Esophagus squamous epithelium (tissue), 5 donors: ENCODE results near the gene SUMO3. TPM values are rescaled to one million over a fixed set of nuclear protein-coding genes. Genes with fewer than 3 reads are reported as not detected.

Experiments
- DNase-seq: peaks from one replicate; lab custom pipeline; 2025; lab: John Stamatoyannopoulos, UW
- H3K27ac ChIP-seq, 4 donors: fragments of 200-600 bp; sonication (generic); one replicate each; pipeline ENCODE4 v1.5.1; 2016 to 2019; ENCODE audit warnings: mild to moderate bottlenecking in 1 of 4
- H3K27me3 ChIP-seq, 4 donors: fragments of 200-600 bp; sonication (generic); 1 replicate in 3 of 4; 2 replicates in 1 of 4; pipeline versions ENCODE4 v1.5.1 to v1.6.0; 2017 to 2021; ENCODE audit warnings: antibody characterized with exemption in 1 of 4
- H3K36me3 ChIP-seq, 3 donors: fragments of 200-600 bp; sonication (generic); one replicate each; pipeline ENCODE4 v1.5.1; 2016 to 2019
- H3K4me1 ChIP-seq, 3 donors: fragments of 200-600 bp; sonication (generic); one replicate each; pipeline ENCODE4 v1.5.1; 2017 to 2019
- H3K4me3 ChIP-seq, 4 donors: fragments of 200-600 bp; sonication (generic); 1 replicate in 3 of 4; 2 replicates in 1 of 4; pipeline ENCODE4 v1.5.1; 2016 to 2019; ENCODE audit warnings: mild to moderate bottlenecking in 2 of 4, moderate library complexity in 1 of 4
- H3K9me3 ChIP-seq, 3 donors: fragments of 200-600 bp; sonication (generic); one replicate each; pipeline ENCODE4 v1.5.1; 2016 to 2019
- CTCF ChIP-seq, 6 experiments: fragments of 450-650 bp in 4 of 6; fragments of 200-600 bp in 2 of 6; sonication (generic) in 2 of 6; IDR thresholded peaks; one replicate each; pipeline ENCODE4 v1.5.1; 2016 to 2019; ENCODE audit warnings: antibody characterized with exemption in 6 of 6, mild to moderate bottlenecking in 4 of 6, moderate library complexity in 4 of 6
- POLR2A ChIP-seq, 4 donors: fragments of 450-650 bp; IDR thresholded peaks; one replicate each; pipeline ENCODE4 v1.6.1; 2017; ENCODE audit warnings: antibody characterized with exemption in 4 of 4, mild to moderate bottlenecking in 4 of 4, moderate library complexity in 3 of 4
- WGBS, 2 donors: methylation state at CpG; one replicate each; pipeline ENCODE4 v1.1.5; 2018; 5-methylcytosine and 5-hydroxymethylcytosine counted together
- intact Hi-C: fragments of 100-400 bp; cut with DNase I; formaldehyde crosslinking; loops from one replicate; pipeline ENCODE4 v1.15.0; 2022
- total RNA-seq, 4 donors: library from RNA; depleted of rRNA; stranded (reverse); fragments of >200 nt; gene quantifications; one replicate each; pipeline ENCODE4 v1.1.0, GENCODE V29; 2016
- donor health status: DM: yes; HTN: yes; CAD: no.

SUMO3 gene
- total RNA-seq, 4 donors from 2014 or later, result 22.9 to 55.0 (median 46.5) TPM

DNA sequence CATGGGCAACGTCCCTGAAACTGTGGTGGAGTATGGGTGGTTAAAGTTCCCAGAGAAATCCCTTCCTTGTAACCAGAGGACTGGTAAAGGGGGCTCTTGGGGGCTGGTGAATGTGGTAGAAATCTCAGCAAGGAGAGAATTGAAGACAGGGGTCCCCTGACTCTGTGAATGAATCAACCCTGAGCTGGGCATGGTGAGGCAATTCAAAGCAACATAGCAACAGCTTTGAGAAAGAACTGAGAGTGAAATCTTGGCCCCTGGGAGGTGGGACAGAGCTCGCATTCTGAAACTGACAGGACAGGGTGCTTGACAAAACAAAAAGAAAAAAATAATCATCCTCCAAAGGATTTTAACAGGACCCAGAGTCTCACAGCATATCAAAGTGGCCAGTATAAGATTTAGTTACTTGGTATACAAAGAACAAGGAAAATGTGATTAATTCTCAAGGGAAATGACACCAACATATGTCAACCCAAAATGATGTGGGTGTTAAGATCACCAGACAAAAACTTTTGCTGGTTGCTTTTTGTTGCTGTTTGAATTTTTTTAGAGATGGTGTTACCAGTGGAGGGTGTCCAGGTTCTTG lies 11.7 kb upstream of the SUMO3 start:
- H3K36me3 ChIP-seq, result no peaks in the 10 kb centered on the region
- no peaks in the 10 kb centered on the region for H3K4me1 ChIP-seq

GRCh38 chr21:44828362-44829056 lies 10.6 kb upstream of the SUMO3 start:
- TF ChIP-seq CTCF (IDR thresholded peaks at IDR 0.05) (no peak), POLR2A (IDR thresholded peaks at IDR 0.05) (no peak)

More for the DNA sequence above, 11.7 kb upstream of the SUMO3 start:
- TF ChIP-seq CTCF (IDR thresholded peaks at IDR 0.05), result no peak
- no peak for TF ChIP-seq POLR2A (IDR thresholded peaks at IDR 0.05)
- H3K27ac ChIP-seq, result no peak overlapping the region
- WGBS, 2 donors, result 51 to 81% methylated on average over 1 to 2 of the region's 2 CpGs
- no peak overlapping the region for H3K4me3 ChIP-seq
- H3K9me3 ChIP-seq, result peaks cover 0 to 23% (median 13%) of the 10 kb centered on the region in 3 donors
- peaks cover 0 to 15% (median 0%) of the 10 kb centered on the region in 4 donors for H3K27me3 ChIP-seq
- intact Hi-C loops, result no loop called here
- no peak for DNase-seq

GRCh38 chr21:44823179-44823660 lies 5.4 kb upstream of the SUMO3 start:
- DNase-seq, result no peak
- Histone ChIP-seq H3K4me1 (peaks cover 0 to 8% (median 5%) of the 10 kb centered on the region in 3 donors), H3K36me3 (no peaks in the 10 kb centered on the region), H3K4me3 (no peak overlapping the region), H3K27ac (no peak overlapping the region), H3K27me3 (peaks cover 0 to 12% (median 0%) of the 10 kb centered on the region in 4 donors), H3K9me3 (peaks cover 0 to 50% (median 4%) of the 10 kb centered on the region in 3 donors)
- intact Hi-C loops, result no loop called here
- WGBS, 2 donors, result 84 to 90% methylated on average over 1 of the region's 1 CpG
- TF ChIP-seq POLR2A (IDR thresholded peaks at IDR 0.05) (no peak), CTCF (IDR thresholded peaks at IDR 0.05) (no peak)

More at GRCh38 chr21:44828362-44829056, 10.6 kb upstream of the SUMO3 start:
- 78 to 86% methylated on average over 4 of the region's 4 CpGs for WGBS, 2 donors
- Histone ChIP-seq H3K36me3 (no peaks in the 10 kb centered on the region), H3K4me1 (no peaks in the 10 kb centered on the region), H3K27me3 (peaks cover 0 to 12% (median 0%) of the 10 kb centered on the region in 4 donors), H3K9me3 (peaks cover 0 to 24% (median 13%) of the 10 kb centered on the region in 3 donors), H3K4me3 (no peak overlapping the region), H3K27ac (no peak overlapping the region)
- DNase-seq, result no peak
- intact Hi-C loops, result no loop called here

DNA sequence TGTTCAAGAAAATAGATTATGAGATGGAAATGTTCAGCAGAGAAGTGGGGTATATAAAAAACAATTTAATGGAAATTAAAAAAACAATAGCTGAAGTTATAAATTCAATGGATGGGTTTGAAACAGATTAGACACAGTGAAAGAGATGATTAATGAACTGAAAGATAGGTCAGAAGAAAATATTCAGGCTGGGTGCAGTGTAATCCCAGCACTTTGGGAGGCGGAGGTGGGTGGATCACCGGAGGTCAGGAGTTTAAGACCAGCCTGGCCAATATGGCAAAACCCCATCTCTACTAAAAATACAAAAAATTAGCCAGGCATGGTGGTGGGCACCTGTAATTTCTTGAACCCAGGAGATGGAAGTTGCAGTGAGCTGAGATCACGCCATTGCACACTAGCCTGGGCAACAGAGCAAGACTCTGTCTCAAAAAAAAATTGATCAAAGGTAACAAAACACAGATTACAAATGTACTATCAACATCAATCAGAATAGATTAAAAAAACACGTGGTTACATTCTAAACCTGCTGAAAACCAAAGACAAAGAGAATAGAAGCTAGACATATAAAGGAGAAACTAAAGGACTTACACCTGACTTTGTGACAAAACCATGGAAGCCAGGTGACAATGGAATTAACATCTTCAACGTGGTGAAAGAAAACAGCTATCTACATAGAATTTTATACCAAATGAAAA lies 4.8 kb upstream of the SUMO3 start:
- intact Hi-C loops, result no loop called here
- Histone ChIP-seq H3K27me3 (peaks cover 0 to 11% (median 0%) of the 10 kb centered on the region in 4 donors), H3K4me3 (no peak overlapping the region), H3K4me1 (peaks cover 0 to 9% (median 7%) of the 10 kb centered on the region in 3 donors), H3K27ac (no peak overlapping the region), H3K36me3 (no peaks in the 10 kb centered on the region), H3K9me3 (peaks cover 0 to 44% (median under 1%) of the 10 kb centered on the region in 3 donors)
- TF ChIP-seq POLR2A (IDR thresholded peaks at IDR 0.05) (no peak), CTCF (IDR thresholded peaks at IDR 0.05) (no peak)
- no peak for DNase-seq
- WGBS, 2 donors, result 69 to 73% methylated on average over 5 of the region's 5 CpGs
